Heart left ventricle (tissue), 13 donors: Measurements from ENCODE around the gene ZSWIM4.

Experiments used
- POLR2A ChIP-seq, 2 donors: fragments of 450-650 bp; IDR thresholded peaks; one replicate each; pipeline ENCODE4 v1.6.1; 2017; ENCODE audit warnings: antibody characterized with exemption in 2 of 2, mild to moderate bottlenecking in 2 of 2, moderate library complexity in 2 of 2
- TF ChIP-seq, protein P1 (sequence below), 12 donors: fragments of 200-600 bp; sonication (generic) in 4 of 12; IDR thresholded peaks; one replicate each; pipeline versions ENCODE4 v1.5.0 to v1.8.0; 2018 to 2022; ENCODE audit warnings: antibody characterized with exemption in 12 of 12, mild to moderate bottlenecking in 5 of 12
- donor health status: ischemic (EF 13 %, LVEDD 7.1; RV severe dilation, severe dysfunction).
- donor health status: DM: no; HTN: yes; CAD: no.
- donor health status: DM: no; HTN: no; CAD: no.
- donor health status: ischemic (EF 25% LVEDD 6.9; RV normal size, moderate dysfunction).
- donor health status: ischemic (EF 25% LVEDD 5.7; RV mildly dilated, moderate dysfunction).
- donor health status: ischemic (EF 35%, LVEDD 5.7; RV mildly dilated, moderate dysfunction).
- donor health status: nonischemic (EF 11% LVEDD 7.7; RV severe dilation, severe dysfunction).
- donor health status: DM: yes; HTN: yes; CAD: no.
- donor health status: PGD.
- donor health status: ischemic (EF 29% LVEDD 5.4; RV normal size, mild dysfunction).
- donor health status: nonischemic (EF 23%, LVEDD 6.1; RV moderate dilation, normal function).

DNA sequence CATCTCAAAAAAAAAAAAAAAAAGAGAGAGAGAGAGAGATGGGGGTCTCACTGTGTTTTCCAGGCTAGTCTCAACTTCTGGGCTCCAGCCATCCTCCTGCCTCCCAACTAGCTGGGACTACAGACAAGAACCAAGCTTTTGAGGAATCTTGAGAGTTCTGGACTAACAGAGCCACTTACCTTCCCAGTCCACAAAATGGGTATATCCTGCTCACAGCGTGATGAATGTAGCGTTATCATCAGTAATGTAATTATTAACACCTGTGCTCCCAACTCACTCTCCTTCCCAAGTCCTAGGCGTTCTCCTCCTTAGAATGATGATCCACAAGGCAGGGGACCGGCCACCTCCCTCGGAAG, 77.1 kb downstream of the ZSWIM4 start:
- TF ChIP-seq POLR2A (IDR thresholded peaks at IDR 0.05), result no peak
- TF ChIP-seq, protein P1, sequence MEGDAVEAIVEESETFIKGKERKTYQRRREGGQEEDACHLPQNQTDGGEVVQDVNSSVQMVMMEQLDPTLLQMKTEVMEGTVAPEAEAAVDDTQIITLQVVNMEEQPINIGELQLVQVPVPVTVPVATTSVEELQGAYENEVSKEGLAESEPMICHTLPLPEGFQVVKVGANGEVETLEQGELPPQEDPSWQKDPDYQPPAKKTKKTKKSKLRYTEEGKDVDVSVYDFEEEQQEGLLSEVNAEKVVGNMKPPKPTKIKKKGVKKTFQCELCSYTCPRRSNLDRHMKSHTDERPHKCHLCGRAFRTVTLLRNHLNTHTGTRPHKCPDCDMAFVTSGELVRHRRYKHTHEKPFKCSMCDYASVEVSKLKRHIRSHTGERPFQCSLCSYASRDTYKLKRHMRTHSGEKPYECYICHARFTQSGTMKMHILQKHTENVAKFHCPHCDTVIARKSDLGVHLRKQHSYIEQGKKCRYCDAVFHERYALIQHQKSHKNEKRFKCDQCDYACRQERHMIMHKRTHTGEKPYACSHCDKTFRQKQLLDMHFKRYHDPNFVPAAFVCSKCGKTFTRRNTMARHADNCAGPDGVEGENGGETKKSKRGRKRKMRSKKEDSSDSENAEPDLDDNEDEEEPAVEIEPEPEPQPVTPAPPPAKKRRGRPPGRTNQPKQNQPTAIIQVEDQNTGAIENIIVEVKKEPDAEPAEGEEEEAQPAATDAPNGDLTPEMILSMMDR (IDR thresholded peaks at IDR 0.05), result no peak
